GM21717 (cell line): ENCODE measurements around the gene GPR107.
A peak's percentile ranks its signal among the peaks of the same experiment; 100 is the strongest.

Source experiments
- ATAC-seq: cut with Tn5 transposase; IDR thresholded peaks from one replicate; pipeline ENCODE4 v1.9.1; 2021; ENCODE audit warnings: mild to moderate bottlenecking, moderate library complexity; ENCODE audit not compliant: unreplicated experiment

GPR107 gene

GRCh38 chr9:130107234-130107861 is 53.6 kb downstream of the GPR107 start:
- ATAC-seq: no peak

- ATAC-seq: no peak
Measured at GRCh38 chr9:130107955-130108354, 54.2 kb downstream of the GPR107 start.

GRCh38 chr9:130110166-130110565 is 56.5 kb downstream of the GPR107 start:
- ATAC-seq: no peak

GRCh38 chr9:130110596-130111021 is 56.9 kb downstream of the GPR107 start:
- no peak for ATAC-seq

GRCh38 chr9:130111786-130112537 is 58.3 kb downstream of the GPR107 start:
- no peak for ATAC-seq

- no peak for ATAC-seq
Measured at GRCh38 chr9:130112538-130113151, 58.9 kb downstream of the GPR107 start.

- no peak for ATAC-seq
Measured at GRCh38 chr9:130114741-130115140, 61.0 kb downstream of the GPR107 start.

GRCh38 chr9:130116346-130116745 is 62.6 kb downstream of the GPR107 start:
- ATAC-seq: no peak

GRCh38 chr9:130117376-130117775 is 63.7 kb downstream of the GPR107 start:
- ATAC-seq: no peak

- ATAC-seq: no peak
Measured at GRCh38 chr9:130117816-130118632, 64.3 kb downstream of the GPR107 start.

- ATAC-seq: no peak
Measured at GRCh38 chr9:130118841-130119518, 65.3 kb downstream of the GPR107 start.

- no peak for ATAC-seq
Measured at GRCh38 chr9:130119519-130120298, 66.0 kb downstream of the GPR107 start.

- ATAC-seq: no peak
Measured at GRCh38 chr9:130120299-130120587, 66.5 kb downstream of the GPR107 start.

GRCh38 chr9:130120832-130121231 is 67.1 kb downstream of the GPR107 start:
- no peak for ATAC-seq

- ATAC-seq: no peak
Measured at GRCh38 chr9:130122456-130122855, 68.8 kb downstream of the GPR107 start.

- ATAC-seq: no peak
Measured at GRCh38 chr9:130124085-130124860, 70.6 kb downstream of the GPR107 start.

GRCh38 chr9:130126721-130127433 is 73.2 kb downstream of the GPR107 start:
- ATAC-seq: no peak

- ATAC-seq: peak; percentile 41
Measured at GRCh38 chr9:130128251-130128650, 74.5 kb downstream of the GPR107 start.
